Suprapubic skin (tissue), 4 donors: Measurements from ENCODE around the gene ZNF689. TPM values are rescaled to one million over a fixed set of nuclear protein-coding genes. Genes with fewer than 3 reads are reported as not detected.

Experiments used
- DNase-seq, 2 donors: peaks; one replicate each; pipeline ENCODE4 v3.0.0-alpha.2; 2019; ENCODE audit warnings: low spot score in 2 of 2
- H3K27ac ChIP-seq: fragments of 200-600 bp; sonication (generic); one replicate; pipeline ENCODE4 v1.5.1; 2019
- H3K27me3 ChIP-seq: fragments of 200-600 bp; sonication (generic); one replicate; pipeline ENCODE4 v1.5.1; 2019
- H3K36me3 ChIP-seq: fragments of 200-600 bp; sonication (generic); one replicate; pipeline ENCODE4 v1.5.1; 2019
- H3K4me1 ChIP-seq: fragments of 200-600 bp; sonication (generic); one replicate; pipeline ENCODE4 v1.5.1; 2019
- H3K4me3 ChIP-seq: fragments of 200-600 bp; sonication (generic); one replicate; pipeline ENCODE4 v1.5.1; 2019; ENCODE audit warnings: mild to moderate bottlenecking
- H3K9me3 ChIP-seq: fragments of 200-600 bp; sonication (generic); one replicate; pipeline ENCODE4 v1.5.1; 2019
- CTCF ChIP-seq, 2 donors: fragments of 200-600 bp in 1 of 2; fragments of 450-650 bp in 1 of 2; sonication (generic) in 1 of 2; IDR thresholded peaks; one replicate each; pipeline ENCODE4 v1.5.1; 2016 to 2019; ENCODE audit warnings: antibody characterized with exemption in 2 of 2, mild to moderate bottlenecking in 1 of 2, moderate library complexity in 1 of 2
- EP300 ChIP-seq: sonication (generic); formaldehyde crosslinking; IDR thresholded peaks from one replicate; pipeline ENCODE4 v1.6.1; 2017; ENCODE audit warnings: antibody characterized with exemption
- POLR2A ChIP-seq, 2 donors: fragments of 450-650 bp; IDR thresholded peaks; one replicate each; pipeline ENCODE4 v1.6.1; 2017; ENCODE audit warnings: antibody characterized with exemption in 2 of 2, mild to moderate bottlenecking in 2 of 2, moderate library complexity in 2 of 2
- POLR2AphosphoS5 ChIP-seq, 3 donors: sonication (generic); formaldehyde crosslinking; IDR thresholded peaks; one replicate each; pipeline ENCODE4 v1.6.1; 2017; ENCODE audit warnings: antibody characterized with exemption in 3 of 3
- WGBS: methylation state at CpG from one replicate; pipeline ENCODE4 v1.1.5; 2018; 5-methylcytosine and 5-hydroxymethylcytosine counted together
- total RNA-seq, 4 donors: library from RNA; depleted of rRNA; stranded (reverse); fragments of >200 nt; gene quantifications; one replicate each; pipeline ENCODE4 v1.1.0, GENCODE V29; 2016

Gene ZNF689
- total RNA-seq, 4 donors from 2014 or later, result 5.3 to 11.2 (median 6.0) TPM

GRCh38 chr16:30565984-30566383, 44.2 kb downstream of the ZNF689 start:
- DNase-seq, result no peak
- Histone ChIP-seq H3K27me3 (no peaks in the 10 kb centered on the region), H3K36me3 (no peaks in the 10 kb centered on the region), H3K27ac (no peak overlapping the region), H3K4me1 (peaks cover 34% of the 10 kb centered on the region), H3K9me3 (no peaks in the 10 kb centered on the region), H3K4me3 (no peak overlapping the region)
- 72% methylated on average over 8 of the region's 8 CpGs for WGBS
- TF ChIP-seq EP300 (no peak), POLR2AphosphoS5 (IDR thresholded peaks at IDR 0.05) (no peak), CTCF (IDR thresholded peaks at IDR 0.05) (no peak), POLR2A (IDR thresholded peaks at IDR 0.05) (no peak)

DNA sequence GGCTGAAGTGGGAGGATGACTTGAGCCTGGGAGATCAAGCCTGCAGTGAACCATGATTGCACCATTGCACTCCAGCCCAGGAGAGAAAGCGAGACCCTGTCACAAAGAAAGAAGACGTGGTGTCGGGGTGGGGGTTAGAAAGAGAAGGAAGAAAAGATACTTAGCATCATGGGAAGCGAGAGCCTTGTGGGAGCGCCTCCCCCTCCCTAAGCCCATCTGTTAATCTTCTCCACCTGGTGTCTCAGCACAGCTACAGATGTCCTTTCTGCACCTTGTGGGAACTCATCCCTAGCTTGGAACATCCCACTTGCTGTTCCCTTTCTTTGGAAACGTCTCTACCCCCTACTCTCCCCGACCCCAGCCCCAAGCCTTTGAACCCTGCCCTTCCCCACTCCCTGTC, 44.7 kb downstream of the ZNF689 start:
- H3K9me3 ChIP-seq, result no peaks in the 10 kb centered on the region
- no peaks in the 10 kb centered on the region for H3K27me3 ChIP-seq
- no peak overlapping the region for H3K27ac ChIP-seq
- WGBS, result 76% methylated on average over 7 of the region's 7 CpGs
- peaks cover 33% of the 10 kb centered on the region for H3K4me1 ChIP-seq
- no peak for DNase-seq
- H3K4me3 ChIP-seq, result no peak overlapping the region
- H3K36me3 ChIP-seq, result no peaks in the 10 kb centered on the region
- TF ChIP-seq EP300 (no peak), CTCF (IDR thresholded peaks at IDR 0.05) (no peak), POLR2A (IDR thresholded peaks at IDR 0.05) (no peak), POLR2AphosphoS5 (IDR thresholded peaks at IDR 0.05) (no peak)

- Histone ChIP-seq H3K4me3 (peak overlapping the region; percentile 54), H3K27me3 (no peaks in the 10 kb centered on the region), H3K4me1 (peaks cover 29% of the 10 kb centered on the region), H3K9me3 (no peaks in the 10 kb centered on the region), H3K36me3 (no peaks in the 10 kb centered on the region), H3K27ac (peak overlapping the region; percentile 38)
- 75% methylated on average over 14 of the region's 14 CpGs for WGBS
- TF ChIP-seq POLR2A (IDR thresholded peaks at IDR 0.05) (no peak), POLR2AphosphoS5 (IDR thresholded peaks at IDR 0.05) (no peak), CTCF (IDR thresholded peaks at IDR 0.05) (no peak), EP300 (no peak)
- no peak for DNase-seq
Measured at GRCh38 chr16:30562021-30562420, 48.2 kb downstream of the ZNF689 start.

- TF ChIP-seq CTCF (IDR thresholded peaks at IDR 0.05), result no peak
- no peak for TF ChIP-seq EP300
- TF ChIP-seq POLR2A (IDR thresholded peaks at IDR 0.05), result no peak
- TF ChIP-seq POLR2AphosphoS5 (IDR thresholded peaks at IDR 0.05), result no peak
- H3K27ac ChIP-seq, result peak overlapping the region; percentile 38
Measured at GRCh38 chr16:30561089-30561816, 48.9 kb downstream of the ZNF689 start.

GRCh38 chr16:30559690-30560089, 50.5 kb downstream of the ZNF689 start:
- H3K27me3 ChIP-seq, result no peaks in the 10 kb centered on the region
- no peak overlapping the region for H3K4me3 ChIP-seq
- WGBS, result 94% methylated on average over 6 of the region's 6 CpGs
- peaks cover 38% of the 10 kb centered on the region for H3K4me1 ChIP-seq
- H3K27ac ChIP-seq, result no peak overlapping the region
- H3K9me3 ChIP-seq, result no peaks in the 10 kb centered on the region
- TF ChIP-seq POLR2A (IDR thresholded peaks at IDR 0.05) (no peak), CTCF (IDR thresholded peaks at IDR 0.05) (no peak), POLR2AphosphoS5 (IDR thresholded peaks at IDR 0.05) (no peak), EP300 (no peak)
- peaks cover 18% of the 10 kb centered on the region for H3K36me3 ChIP-seq
- DNase-seq, result no peak

More at GRCh38 chr16:30561089-30561816, 48.9 kb downstream of the ZNF689 start:
- 25% methylated on average over 42 of the region's 46 CpGs for WGBS
- Histone ChIP-seq H3K36me3 (peaks cover 2% of the 10 kb centered on the region), H3K4me1 (peaks cover 36% of the 10 kb centered on the region), H3K4me3 (peak overlapping the region; percentile 54), H3K27me3 (no peaks in the 10 kb centered on the region), H3K9me3 (no peaks in the 10 kb centered on the region)
- DNase-seq, result no peak
